Effector memory CD4-positive, alpha-beta T cell (primary cell): ENCODE measurements around the gene LRRIQ3.
A peak's percentile ranks its signal among the peaks of the same experiment; 100 is the strongest.
"Not testable (repeated sequence)": the region's sequence is repeated elsewhere in the genome, so short reads cannot be mapped to it uniquely, and the experiment has no call there.

Experiments
- DNase-seq, 3 donors: peaks; one replicate each; pipeline ENCODE4 v3.0.0-alpha.2; 2020
- H3K27ac ChIP-seq: 2 replicates; pipeline ENCODE4 v1.7.0; 2013; ENCODE audit warnings: mild to moderate bottlenecking, low read length, moderate library complexity; ENCODE audit not compliant: insufficient read depth, poor library complexity, severe bottlenecking
- H3K27me3 ChIP-seq: replicated peaks from 2 replicates; pipeline ENCODE4 v1.7.0; 2013; ENCODE audit warnings: mild to moderate bottlenecking, low read length; ENCODE audit not compliant: insufficient read depth, control insufficient read depth, poor library complexity, severe bottlenecking
- H3K36me3 ChIP-seq: 2 replicates; pipeline ENCODE4 v1.7.0; 2013; ENCODE audit warnings: mild to moderate bottlenecking, low read length, moderate library complexity; ENCODE audit not compliant: control insufficient read depth, insufficient read depth
- H3K4me1 ChIP-seq: 2 replicates; pipeline ENCODE4 v1.7.0; 2013; ENCODE audit warnings: low read length, mild to moderate bottlenecking; ENCODE audit not compliant: control insufficient read depth, insufficient read depth, poor library complexity, severe bottlenecking
- H3K4me3 ChIP-seq: 2 replicates; pipeline ENCODE4 v1.7.0; 2013; ENCODE audit warnings: low read length, low read depth, mild to moderate bottlenecking; ENCODE audit not compliant: insufficient read depth, poor library complexity, severe bottlenecking
- H3K9me3 ChIP-seq: 2 replicates; pipeline ENCODE4 v1.7.0; 2013; ENCODE audit warnings: mild to moderate bottlenecking, low read length, moderate library complexity; ENCODE audit not compliant: control insufficient read depth

Gene LRRIQ3

GRCh38 chr1:74215229-74215628 lies 17.3 kb upstream of the LRRIQ3 start:
- Histone ChIP-seq H3K27ac (no peak overlapping the region), H3K4me1 (no peaks in the 10 kb centered on the region), H3K4me3 (no peak overlapping the region), H3K36me3 (no peaks in the 10 kb centered on the region), H3K27me3 (no peaks in the 10 kb centered on the region), H3K9me3 (no peaks in the 10 kb centered on the region)
- DNase-seq: no peak

DNA sequence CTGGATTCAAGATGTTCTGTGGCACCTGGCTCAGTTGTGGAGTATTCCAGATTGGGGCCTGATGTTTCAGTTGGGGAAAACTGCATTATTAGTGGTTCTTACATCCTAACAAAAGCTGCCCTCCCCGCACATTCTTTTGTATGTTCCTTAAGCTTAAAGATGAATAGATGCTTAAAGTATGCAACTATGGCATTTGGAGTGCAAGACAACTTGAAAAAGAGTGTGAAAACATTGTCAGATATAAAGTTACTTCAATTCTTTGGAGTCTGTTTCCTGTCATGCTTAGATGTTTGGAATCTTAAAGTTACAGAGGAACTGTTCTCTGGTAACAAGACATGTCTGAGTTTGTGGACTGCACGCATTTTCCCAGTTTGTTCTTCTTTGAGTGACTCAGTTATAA lies 7.3 kb upstream of the LRRIQ3 start:
- no peak overlapping the region for H3K4me3 ChIP-seq
- no peak for DNase-seq
- H3K4me1 ChIP-seq: no peaks in the 10 kb centered on the region
- no peaks in the 10 kb centered on the region for H3K27me3 ChIP-seq
- H3K9me3 ChIP-seq: no peaks in the 10 kb centered on the region
- H3K36me3 ChIP-seq: no peaks in the 10 kb centered on the region
- H3K27ac ChIP-seq: no peak overlapping the region

DNA sequence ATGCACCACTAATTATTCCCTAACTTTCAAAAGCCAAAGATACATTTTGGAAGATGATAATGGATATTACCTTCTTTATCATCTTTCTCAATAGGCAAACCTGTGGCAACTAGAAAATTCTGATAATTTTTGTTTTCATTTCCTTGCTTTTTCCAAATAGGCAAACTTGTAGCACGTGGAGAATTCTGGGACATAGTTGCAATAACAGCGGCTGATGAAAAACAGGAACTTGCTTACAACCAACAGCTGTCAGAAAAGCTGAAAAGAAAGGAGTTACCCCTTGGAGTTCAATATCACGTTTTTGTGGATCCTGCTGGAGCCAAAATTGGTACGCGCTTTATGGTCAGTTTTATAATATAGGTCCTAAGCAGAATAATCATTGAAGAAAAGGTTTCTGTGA lies 1.5 kb upstream of the LRRIQ3 start:
- Histone ChIP-seq H3K4me1 (peaks cover 3% of the 10 kb centered on the region), H3K27ac (no peak overlapping the region), H3K36me3 (no peaks in the 10 kb centered on the region), H3K9me3 (no peaks in the 10 kb centered on the region), H3K27me3 (no peaks in the 10 kb centered on the region), H3K4me3 (no peak overlapping the region)
- no peak for DNase-seq

DNA sequence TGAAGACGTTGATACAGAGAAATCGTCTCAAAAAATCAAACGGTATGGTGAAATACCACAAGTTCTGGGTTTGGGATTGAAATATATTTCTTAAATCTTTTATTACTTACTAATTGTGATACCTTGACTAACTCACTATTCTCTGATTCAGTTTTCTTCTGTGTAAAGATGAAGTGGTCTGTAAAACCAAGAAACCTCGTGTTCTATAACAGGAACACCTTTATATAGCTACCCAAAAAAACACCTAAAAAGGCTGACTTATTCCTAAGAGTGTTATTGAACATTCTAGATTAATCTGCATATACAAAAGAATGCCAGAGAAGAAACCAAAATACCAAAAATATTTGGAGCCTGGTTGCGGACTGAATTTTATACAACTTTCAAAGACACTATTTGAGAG lies 721 bp downstream of the LRRIQ3 start:
- Histone ChIP-seq H3K4me1 (peaks cover 3% of the 10 kb centered on the region), H3K36me3 (no peaks in the 10 kb centered on the region), H3K27me3 (no peaks in the 10 kb centered on the region), H3K4me3 (peak overlapping the region; percentile 62), H3K9me3 (no peaks in the 10 kb centered on the region), H3K27ac (peak overlapping the region; percentile 69)
- no peak for DNase-seq

DNA sequence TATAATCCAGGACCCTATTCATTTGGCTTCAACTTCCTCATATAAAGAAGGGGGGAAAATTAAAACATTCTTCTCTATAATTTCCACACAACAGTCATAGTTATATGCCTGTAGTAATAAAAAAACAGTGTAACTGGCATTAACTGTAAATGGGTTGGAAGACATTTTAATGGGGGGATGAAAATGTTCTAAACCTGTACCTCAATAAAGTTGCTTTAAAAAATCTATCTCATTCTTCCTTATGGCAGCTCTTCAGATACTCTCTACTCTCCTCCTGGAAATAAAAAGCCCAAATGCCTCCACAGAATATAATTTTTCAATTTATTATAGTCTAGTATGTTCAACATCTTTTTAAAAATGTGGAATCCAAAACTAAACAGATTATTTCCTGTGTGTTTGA lies 2.6 kb downstream of the LRRIQ3 start:
- no peak overlapping the region for H3K4me3 ChIP-seq
- no peaks in the 10 kb centered on the region for H3K36me3 ChIP-seq
- H3K27ac ChIP-seq: no peak overlapping the region
- no peaks in the 10 kb centered on the region for H3K9me3 ChIP-seq
- H3K27me3 ChIP-seq: no peaks in the 10 kb centered on the region
- DNase-seq: no peak
- peaks cover 3% of the 10 kb centered on the region for H3K4me1 ChIP-seq

- no peak overlapping the region for H3K27ac ChIP-seq
- no peak for DNase-seq
These were observed 4.1 kb downstream of the LRRIQ3 start for GRCh38 chr1:74193908-74194307.

GRCh38 chr1:74180490-74180889 lies 17.5 kb downstream of the LRRIQ3 start:
- Histone ChIP-seq H3K27ac (no peak overlapping the region), H3K36me3 (peaks cover 3% of the 10 kb centered on the region), H3K4me1 (no peaks in the 10 kb centered on the region), H3K4me3 (no peak overlapping the region), H3K27me3 (no peaks in the 10 kb centered on the region), H3K9me3 (no peaks in the 10 kb centered on the region)
- DNase-seq: no peak

More at GRCh38 chr1:74193908-74194307, 4.1 kb downstream of the LRRIQ3 start:
- Histone ChIP-seq H3K9me3 (no peaks in the 10 kb centered on the region), H3K27me3 (no peaks in the 10 kb centered on the region), H3K4me1 (peaks cover 3% of the 10 kb centered on the region), H3K36me3 (no peaks in the 10 kb centered on the region), H3K4me3 (no peak overlapping the region)

GRCh38 chr1:74174423-74174822 lies 23.6 kb downstream of the LRRIQ3 start:
- not testable (repeated sequence) for H3K9me3 ChIP-seq, H3K4me1 ChIP-seq

DNA sequence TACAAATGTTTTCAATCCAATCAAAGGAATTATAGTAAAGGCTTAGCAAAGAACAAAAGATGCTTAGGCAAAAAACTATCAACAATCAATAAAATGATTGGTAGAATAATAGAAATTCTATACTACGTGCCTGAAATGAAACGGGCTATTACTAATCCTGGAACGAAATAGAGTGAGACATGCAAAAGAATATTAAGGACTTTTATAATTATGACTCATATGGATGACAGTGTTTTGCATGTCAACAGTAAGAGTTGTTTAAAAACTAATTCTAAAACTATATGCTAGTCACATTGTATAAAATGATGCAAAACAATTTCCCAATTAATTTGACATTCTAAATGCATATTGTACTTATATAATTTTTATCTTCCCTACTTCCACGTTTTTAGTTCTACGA lies 35.6 kb downstream of the LRRIQ3 start:
- H3K9me3 ChIP-seq: no peaks in the 10 kb centered on the region
- no peaks in the 10 kb centered on the region for H3K27me3 ChIP-seq
- no peak for DNase-seq

More at GRCh38 chr1:74174423-74174822, 23.6 kb downstream of the LRRIQ3 start:
- not testable (repeated sequence) for H3K36me3 ChIP-seq, H3K4me3 ChIP-seq, H3K27ac ChIP-seq, DNase-seq, H3K27me3 ChIP-seq

DNA sequence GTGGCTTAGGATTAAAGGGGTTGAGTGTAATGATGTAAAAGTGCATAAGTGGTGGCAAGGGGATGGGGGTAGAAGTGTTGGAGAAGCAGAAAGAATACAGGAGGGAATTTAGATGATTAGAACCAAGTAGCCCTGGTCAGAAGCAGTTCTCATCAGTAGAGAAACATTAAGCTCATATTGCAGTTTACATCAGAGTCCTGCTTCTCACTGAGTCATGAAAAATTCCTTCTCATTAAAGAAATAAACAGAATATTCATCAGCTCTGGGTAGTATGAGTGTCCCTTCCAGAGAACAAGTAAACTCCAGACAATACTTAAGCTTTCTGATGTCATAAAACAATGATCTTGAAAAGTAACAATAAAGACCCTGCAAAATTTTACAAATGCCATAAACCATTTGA lies 36.5 kb downstream of the LRRIQ3 start:
- Histone ChIP-seq H3K27ac (no peak overlapping the region), H3K4me1 (no peaks in the 10 kb centered on the region), H3K36me3 (no peaks in the 10 kb centered on the region), H3K9me3 (no peaks in the 10 kb centered on the region), H3K27me3 (no peaks in the 10 kb centered on the region), H3K4me3 (no peak overlapping the region)
- DNase-seq: no peak

More for the DNA sequence above, 35.6 kb downstream of the LRRIQ3 start:
- Histone ChIP-seq H3K27ac (no peak overlapping the region), H3K36me3 (no peaks in the 10 kb centered on the region), H3K4me3 (no peak overlapping the region), H3K4me1 (no peaks in the 10 kb centered on the region)

DNA sequence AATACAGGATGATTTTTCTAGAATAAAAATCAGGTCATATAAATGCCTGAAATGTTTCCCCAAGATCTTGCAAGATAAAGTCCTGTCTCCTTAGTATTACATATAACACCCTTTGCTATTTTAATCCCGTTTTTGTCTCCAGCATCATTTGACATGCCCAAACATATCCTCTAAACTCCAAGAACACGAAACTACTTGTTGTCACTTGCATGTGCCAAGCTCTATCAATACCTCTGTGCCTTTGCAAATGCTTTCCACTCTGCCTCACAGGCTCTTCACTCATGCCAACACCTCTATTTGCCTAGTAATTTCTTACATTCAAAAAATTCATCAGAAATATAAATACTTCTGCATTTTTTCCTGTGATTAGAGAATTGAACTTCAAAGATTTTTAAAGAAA lies 37.9 kb downstream of the LRRIQ3 start:
- H3K36me3 ChIP-seq: no peaks in the 10 kb centered on the region
- H3K4me3 ChIP-seq: no peak overlapping the region
- H3K9me3 ChIP-seq: no peaks in the 10 kb centered on the region
- H3K27me3 ChIP-seq: no peaks in the 10 kb centered on the region
- H3K4me1 ChIP-seq: no peaks in the 10 kb centered on the region
- no peak for DNase-seq
- H3K27ac ChIP-seq: no peak overlapping the region
